OCI-LY1 (cell line): ENCODE results near the gene BRCA2.

Source experiments
- EZH2 ChIP-seq: fragments of 200-600 bp; sonication (generic), shearing (Covaris generic); IDR thresholded peaks from 2 replicates; pipeline ENCODE4 v1.8.0; 2017; ENCODE audit warnings: borderline replicate concordance, mixed run types, mild to moderate bottlenecking, antibody characterized with exemption, low read length, moderate library complexity, mixed read lengths
- TF ChIP-seq, protein P1 (sequence below): fragments of 200-600 bp; sonication (generic), shearing (Covaris generic); IDR thresholded peaks from 2 replicates; pipeline ENCODE4 v1.5.1; 2017; ENCODE audit warnings: mild to moderate bottlenecking, antibody characterized with exemption, low read length, moderate library complexity, mixed read lengths

GRCh38 chr13:32320528-32320927, 5.2 kb downstream of the BRCA2 start:
- TF ChIP-seq, protein P1, sequence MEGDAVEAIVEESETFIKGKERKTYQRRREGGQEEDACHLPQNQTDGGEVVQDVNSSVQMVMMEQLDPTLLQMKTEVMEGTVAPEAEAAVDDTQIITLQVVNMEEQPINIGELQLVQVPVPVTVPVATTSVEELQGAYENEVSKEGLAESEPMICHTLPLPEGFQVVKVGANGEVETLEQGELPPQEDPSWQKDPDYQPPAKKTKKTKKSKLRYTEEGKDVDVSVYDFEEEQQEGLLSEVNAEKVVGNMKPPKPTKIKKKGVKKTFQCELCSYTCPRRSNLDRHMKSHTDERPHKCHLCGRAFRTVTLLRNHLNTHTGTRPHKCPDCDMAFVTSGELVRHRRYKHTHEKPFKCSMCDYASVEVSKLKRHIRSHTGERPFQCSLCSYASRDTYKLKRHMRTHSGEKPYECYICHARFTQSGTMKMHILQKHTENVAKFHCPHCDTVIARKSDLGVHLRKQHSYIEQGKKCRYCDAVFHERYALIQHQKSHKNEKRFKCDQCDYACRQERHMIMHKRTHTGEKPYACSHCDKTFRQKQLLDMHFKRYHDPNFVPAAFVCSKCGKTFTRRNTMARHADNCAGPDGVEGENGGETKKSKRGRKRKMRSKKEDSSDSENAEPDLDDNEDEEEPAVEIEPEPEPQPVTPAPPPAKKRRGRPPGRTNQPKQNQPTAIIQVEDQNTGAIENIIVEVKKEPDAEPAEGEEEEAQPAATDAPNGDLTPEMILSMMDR, result no peak
- TF ChIP-seq EZH2, result no peak
